ENCODE data around the gene BMPER.

- TF ChIP-seq TAF1 (IDR thresholded peaks at IDR 0.05; ENCODE audit: borderline replicate concordance, low read depth, low read length), result no peak
- no peak for TF ChIP-seq POLR2A (IDR thresholded peaks at IDR 0.05; ENCODE audit: low read depth, low read length)
- no peak for TF ChIP-seq POLR2AphosphoS5 (IDR thresholded peaks at IDR 0.05; ENCODE audit: low read depth, low read length)
Observed at GRCh38 chr7:33917661-33918060, 12.3 kb downstream of the BMPER start.

All from GM12892 (cell line).